ENCODE measurements around the gene MRPL32.
A peak's percentile ranks its signal among the peaks of the same experiment; 100 is the strongest.
"Not testable (repeated sequence)": the region's sequence is repeated elsewhere in the genome, so short reads cannot be mapped to it uniquely, and the experiment has no call there.

The MRPL32 gene

DNA sequence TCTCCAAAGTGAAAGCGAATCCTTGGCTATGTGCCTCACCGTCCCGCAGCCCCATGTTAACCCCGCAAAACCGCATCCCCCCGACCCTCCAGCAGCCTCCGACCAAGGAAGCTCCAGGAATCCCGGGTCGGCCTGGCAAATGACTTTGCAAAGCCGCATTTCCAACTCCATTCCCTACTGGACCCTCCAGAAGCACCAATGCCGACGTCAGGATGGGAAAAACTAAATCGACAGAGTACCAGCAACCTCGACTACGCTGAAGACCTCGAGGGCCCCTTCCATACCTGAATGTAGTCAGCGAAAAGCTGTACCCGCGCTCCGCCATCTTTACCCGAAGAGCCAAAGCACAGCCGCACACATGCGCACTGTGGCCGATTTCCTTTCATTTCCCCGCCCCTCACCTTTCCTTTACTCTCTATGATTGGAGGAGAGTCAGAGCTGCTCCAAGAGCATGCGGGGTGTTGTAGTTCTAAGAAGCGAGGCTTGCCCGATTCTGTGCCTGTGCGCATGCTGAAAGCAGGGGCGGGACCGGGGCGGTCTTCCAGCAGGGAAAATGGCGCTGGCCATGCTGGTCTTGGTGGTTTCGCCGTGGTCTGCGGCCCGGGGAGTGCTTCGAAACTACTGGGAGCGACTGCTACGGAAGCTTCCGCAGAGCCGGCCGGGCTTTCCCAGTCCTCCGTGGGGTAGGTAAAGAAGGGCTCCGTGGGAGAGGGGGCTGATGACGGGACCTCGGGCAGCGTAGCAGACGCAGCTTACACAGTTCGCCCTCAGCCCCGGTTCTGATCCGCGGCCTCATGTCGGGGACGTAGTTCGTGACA, at the start of gene MRPL32, which contains the start of gene PSMA2:
TSS of gene MRPL32 (plus strand) at position 543 of the 818 bp plus-strand sequence. CDS start at position 554, 11 bp downstream.
TSS of gene PSMA2 (minus strand) at position 341 of the 818 bp plus-strand sequence. CDS start at position 325, 16 bp downstream.
- peak; percentile 96 to 99 for DNase-seq

DNA sequence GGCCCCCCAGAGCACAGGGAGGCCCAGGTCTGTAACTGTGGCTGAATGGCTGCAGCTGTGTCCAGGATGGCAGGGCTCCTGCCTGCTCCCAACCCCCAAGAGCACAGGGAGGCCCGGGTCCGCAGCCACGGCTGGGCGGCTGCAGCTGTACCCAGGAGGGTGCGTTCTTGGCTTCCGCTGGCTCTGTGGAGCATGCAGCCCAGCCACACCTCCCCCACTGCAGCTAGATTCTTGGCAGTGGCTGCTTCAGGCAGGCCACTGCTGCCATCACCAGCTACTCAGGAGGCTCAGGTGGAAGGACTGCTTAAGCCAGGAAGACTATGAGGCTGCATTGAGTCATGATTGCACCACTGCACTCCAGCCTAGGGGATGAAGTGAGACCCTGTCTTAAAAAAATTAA, 48.2 kb upstream of the MRPL32 start:
- no peak for DNase-seq

DNA sequence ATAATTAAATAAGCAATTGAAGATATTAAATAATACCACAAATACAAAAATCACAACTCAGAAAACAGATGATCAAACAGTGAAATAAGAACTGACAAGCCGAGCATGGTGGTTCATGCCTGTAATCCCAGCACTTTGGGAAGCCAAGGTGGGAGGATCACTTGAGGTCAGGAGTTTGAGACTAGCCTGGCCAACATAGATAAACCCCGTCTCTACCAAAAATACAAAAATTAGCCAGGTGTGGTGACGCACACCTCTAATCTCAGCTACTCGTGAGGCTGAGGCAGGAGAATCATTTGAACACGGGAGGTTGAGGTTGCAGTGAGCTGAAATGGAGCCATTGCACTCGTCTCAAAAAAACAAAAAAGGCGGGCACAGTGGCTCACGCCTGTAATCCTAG, 47.0 kb upstream of the MRPL32 start:
- not testable (repeated sequence) for DNase-seq

DNA sequence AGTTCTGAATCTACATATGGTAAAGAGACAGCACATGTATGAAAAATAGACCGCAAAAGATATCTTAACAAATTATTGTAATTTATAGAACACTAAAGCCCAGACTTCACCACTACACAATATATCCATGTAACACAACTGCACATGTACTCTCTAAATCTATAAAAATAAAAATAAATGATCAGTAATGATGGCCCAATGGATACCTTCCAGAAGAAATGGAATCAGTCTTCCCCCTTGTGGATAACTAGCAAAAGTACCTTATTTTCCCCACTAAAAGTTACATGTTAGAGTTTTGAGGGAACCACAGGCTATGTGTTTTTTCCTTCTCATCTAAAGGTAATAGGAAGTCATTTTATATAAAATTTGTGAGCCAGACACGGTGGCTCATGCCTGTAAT, 46.0 kb upstream of the MRPL32 start:
- no peak for DNase-seq

DNA sequence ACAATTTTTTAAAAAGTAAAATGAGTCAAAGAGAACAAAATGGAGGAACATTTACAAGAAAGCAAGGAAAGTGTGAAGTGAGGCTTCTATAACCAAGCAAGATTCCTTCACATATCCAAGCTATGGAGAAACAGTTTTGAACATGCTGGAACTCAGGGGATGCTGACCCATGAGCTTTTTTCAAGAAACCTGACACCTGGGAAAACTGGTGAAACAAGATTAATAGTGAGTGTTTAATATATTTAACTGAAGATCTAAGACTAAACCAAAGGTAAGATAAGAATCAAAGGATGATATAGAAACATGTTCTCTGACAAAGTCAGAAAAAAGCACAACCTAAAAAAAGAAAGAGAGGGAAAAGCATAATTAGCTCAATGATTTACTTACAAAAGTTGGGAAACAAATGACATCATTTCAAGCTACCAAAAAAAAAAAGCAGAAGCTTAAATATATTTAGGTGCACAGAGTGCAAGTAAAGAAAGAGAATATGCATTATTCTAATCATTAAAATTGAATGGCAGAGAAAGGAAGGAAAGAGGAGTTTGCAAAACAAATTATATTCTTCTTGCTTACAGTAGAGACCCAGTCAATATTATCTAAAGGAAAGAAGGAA, 45.2 kb upstream of the MRPL32 start:
- DNase-seq = no peak

DNA sequence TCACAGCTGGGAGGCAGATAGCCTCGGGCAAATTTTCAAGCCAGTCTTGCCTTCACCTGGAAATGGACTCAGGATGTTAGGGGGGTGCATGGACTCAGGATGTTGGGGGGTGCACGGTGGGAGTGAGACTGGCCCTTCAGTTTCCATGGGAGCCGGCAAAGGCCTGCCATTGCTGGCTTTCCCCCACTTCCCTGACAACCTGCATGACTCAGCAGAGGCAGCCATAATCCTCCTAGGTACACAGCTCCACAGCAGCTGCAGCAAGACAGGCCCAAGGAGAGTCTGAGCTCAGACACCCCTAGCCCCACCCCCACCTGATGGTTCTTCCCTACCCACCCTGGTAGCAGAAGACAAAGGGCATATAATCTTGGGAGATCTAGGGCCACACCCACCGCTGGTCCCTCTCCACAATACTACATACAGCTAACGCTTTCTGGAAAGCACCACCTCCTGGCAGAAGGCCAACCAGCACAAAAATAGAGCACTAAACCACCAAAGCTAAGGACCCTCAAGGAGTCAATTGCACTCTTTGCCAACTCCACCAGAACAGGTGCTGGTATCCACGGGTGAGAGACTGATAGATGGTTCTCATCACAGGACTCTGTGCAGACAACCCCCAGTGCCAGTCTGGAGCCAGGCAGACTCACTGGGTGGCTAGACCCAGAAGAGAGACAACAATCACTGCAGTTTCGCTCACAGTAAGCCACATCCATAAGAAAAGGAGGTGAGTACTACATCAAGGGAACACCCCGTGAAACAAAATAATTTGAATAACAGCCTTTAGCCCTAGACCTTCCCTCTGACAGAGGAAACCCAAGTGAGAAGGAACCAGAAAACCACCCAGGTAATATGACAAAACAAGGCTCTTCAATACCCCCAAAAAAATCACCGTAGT, 38.6 kb upstream of the MRPL32 start:
- no peak for DNase-seq

DNA sequence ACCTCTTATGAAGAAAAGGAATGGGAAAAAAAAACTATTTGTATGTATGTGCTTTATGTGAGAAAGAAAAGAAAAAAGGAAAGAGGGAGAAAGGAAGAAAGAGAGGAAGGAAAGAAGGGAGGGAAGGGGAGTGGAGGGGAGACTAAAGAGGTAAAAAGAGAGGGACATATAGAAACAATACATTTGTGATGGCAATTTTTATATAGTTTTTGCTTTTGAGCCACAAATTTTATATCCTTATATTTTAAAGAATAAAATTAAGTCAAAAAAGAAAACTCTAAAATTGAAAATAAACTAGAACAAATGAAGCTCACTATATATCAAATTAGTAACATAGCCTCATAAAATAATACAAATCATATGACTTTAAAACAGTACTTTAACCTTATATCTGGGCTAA, 31.3 kb upstream of the MRPL32 start:
- no peak for DNase-seq

DNA sequence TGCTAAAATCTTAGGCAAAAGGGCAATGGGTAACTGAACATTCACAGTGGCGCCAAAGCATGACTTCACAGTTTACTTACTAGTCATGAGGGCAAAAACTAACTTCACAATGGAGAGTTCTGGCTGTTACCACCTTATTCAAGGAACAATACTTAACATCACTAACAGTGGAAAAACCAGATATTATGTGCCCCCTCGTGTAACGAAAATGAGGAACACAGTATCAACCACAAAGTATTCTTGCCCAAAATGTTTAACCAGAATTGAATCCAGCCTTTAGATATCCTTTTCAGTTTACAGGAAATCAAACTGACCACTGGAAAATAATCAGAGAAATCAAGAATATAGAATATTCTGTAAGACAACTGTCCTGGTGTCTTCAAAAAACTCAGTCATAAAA, 29.8 kb upstream of the MRPL32 start:
- no peak for DNase-seq

DNA sequence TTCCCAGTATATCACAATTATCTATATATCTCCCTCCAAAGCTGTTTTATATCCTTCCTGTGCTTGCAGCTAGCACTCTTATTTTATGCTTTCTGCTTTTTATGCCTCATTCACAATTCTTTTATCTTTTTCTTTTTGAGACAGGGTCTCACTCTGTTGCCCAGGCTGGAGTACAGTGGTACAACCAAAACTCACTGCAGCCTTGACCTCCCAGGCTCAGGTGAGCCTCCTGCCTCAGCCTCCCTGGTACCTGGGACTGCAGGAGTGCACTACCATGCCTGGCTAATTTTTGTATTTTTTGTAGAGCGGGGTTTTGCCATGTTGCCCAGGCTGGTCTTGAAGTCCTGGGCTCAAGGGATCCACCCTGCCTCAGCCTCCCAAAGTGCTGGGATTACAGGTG, 26.0 kb upstream of the MRPL32 start:
- DNase-seq = no peak

DNA sequence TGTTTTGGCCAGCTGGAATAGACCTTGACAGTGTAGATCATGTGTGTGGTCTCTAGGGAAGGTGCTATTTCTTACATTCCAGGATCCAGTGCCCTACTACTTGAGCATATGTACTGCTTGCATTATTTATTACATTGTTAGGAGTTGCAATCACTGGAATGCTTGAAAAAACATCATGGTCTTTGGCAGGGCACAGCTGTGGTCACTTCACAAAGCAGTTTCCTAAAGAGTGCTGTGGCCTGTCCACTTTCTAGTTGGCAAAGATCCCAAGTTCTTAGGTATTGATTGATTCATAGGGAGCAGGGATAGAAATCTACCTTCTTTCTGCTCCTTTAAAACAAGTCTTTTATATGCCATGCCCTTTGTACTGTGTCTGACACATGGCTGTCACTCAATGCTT, 24.9 kb upstream of the MRPL32 start:
- DNase-seq = no peak

DNA sequence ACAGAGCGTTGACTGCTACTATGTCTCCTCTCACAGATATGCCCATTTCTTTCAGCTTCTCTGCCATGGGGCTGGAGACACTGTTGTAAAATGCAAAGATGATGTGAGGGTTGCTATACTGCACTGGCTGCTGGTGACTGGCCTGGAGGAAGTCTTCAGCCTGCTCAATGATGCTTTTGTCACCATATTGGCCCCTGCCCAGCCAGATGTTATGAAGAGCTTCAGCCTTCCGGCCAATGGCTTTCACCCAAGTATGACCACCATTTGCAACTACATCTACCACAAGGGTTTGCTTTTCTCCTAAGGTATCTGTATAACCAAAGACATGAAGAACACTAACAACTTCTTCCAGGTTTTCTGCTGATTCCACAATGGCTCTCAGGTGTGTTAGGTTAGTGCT, 21.9 kb upstream of the MRPL32 start:
- peak; percentile 19 to 36 for DNase-seq

DNA sequence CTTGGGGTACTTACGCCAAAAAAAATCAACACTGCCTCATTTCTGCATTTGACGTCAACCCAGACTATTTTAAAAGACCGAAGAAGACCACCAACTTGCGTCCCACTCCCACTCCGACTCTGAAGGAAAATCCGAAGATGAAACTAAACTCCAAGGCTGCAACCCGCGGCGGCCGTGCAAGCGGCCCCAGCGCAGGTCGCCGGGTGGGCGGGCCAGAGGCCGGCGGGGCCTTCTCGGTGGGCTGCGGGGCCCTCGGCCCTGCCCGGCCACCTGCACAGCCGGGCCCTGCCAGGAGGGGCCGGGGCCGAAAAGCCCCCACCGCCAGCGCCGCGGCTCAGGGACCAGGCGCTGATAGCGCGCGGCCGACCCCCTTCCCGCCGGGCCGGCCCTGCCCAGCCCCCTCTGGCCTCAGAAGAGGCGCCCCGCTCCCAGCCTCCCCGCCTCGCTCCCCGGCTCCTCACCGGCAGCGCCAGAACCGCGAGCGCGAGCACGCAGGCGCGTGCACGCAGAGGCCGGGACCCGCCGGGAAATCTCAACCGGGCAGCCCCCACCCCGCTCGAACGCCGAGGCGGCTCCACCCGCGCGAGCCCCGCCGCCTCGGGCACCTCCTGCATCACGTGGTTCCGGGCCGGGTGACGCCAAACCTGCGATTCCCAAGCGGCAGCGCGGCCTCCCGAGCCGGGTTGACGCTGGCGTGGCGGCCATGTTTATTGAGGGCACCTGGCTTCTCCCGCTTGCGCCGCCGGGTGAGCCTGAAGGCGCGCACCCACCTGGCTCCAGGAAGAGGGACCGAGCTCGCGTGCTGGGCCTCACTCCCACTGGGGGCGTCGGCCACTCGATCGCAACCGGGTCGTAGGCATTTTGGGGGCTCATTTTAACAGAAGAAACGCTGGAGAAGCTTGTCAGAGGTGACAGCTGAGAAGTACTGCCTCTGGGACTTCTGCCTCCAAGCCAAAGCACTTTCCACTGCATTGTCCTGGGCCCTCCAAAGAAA, 20.4 kb upstream of the MRPL32 start, which contains the start of gene C7orf25:
TSS of gene C7orf25 (minus strand) at position 617 of the 994 bp plus-strand sequence. CDS start 1,170 bp downstream, outside the sequence.
- DNase-seq = peak; percentile 97

DNA sequence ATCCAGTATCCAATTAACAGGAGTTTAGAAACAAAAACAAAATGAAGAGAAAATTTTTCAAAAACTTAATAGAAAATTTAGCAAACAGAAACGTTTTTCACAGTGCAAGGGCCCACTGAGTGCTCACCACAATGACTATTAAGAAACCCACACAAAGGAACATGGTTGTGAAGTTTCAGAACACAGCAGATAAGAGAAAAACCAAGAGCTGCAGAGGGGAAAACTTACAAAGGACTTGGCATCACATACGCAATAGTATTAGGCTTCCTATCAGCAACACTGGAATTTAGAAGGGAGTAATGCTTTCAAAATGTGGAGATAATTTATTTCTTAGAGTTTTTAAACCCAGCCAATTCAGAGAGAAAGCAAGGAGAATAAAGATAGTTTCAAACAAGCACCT, 18.6 kb upstream of the MRPL32 start:
- no peak for DNase-seq

DNA sequence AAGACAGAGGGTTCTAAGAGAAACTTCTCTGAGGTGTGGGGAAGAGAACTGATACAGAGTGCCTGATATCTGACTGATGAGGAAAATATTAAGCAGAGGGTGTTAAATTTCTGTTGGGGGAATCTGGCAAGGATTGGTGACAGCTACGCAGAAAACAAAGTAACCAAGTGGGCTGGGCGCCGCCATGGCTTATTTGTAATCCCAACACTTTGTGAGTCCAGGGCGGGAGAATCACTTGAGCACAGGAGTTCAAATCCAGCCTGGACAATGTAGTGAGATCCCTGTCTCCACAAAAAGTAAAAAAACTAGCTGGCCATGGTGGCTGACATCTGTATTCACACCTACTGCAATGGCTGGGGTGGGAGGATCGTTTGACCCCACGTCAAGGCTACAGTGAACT, 18.2 kb upstream of the MRPL32 start:
- DNase-seq = no peak

DNA sequence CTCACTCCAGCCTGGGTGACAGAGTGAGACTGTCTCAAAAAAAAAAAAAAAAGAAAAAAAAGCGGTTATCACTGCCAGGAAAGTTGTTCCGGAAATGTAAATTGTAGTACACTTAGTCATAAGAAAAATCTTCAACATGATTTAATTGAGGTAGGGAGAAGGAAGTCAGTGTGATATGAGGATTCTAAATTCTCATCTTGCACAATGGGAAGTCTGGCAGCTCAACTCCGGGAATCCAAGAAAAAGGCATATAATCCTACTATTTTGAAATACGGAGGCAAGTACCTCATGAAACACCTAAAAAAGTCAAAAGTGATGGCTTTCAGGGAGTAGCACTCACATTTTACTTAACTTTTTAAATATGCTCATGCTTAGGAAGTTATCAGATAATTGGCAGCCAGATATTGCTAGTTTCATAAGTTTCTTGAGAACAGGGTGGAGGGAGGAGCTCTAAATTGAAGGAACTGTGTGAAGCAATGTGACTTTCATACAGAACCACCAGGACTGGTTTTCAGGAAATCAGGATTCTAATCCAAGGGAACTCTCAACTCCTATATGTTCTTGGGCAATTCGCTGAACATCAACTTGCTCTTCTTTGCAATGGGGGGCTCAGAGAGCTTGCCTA, 17.6 kb upstream of the MRPL32 start:
- DNase-seq = no peak

DNA sequence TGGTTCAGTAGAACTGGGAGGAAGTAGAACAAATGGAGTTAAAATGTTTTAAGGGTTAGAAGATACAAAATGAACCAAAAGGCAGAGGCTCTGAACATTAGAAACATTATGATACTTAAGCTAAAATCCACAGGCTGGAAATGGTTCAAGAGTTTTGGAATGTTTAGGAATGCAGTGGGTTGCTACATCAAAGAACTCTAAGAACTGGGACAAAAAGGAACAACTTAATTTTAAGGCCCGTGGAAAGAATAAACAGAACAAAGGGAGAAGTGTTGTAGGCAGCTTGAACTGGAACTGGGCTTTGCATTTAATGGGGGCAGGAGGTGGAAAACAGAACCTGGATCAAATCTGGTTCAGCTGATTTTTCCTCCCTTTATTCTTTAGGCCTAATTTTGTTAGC, 16.8 kb upstream of the MRPL32 start:
- no peak for DNase-seq

DNA sequence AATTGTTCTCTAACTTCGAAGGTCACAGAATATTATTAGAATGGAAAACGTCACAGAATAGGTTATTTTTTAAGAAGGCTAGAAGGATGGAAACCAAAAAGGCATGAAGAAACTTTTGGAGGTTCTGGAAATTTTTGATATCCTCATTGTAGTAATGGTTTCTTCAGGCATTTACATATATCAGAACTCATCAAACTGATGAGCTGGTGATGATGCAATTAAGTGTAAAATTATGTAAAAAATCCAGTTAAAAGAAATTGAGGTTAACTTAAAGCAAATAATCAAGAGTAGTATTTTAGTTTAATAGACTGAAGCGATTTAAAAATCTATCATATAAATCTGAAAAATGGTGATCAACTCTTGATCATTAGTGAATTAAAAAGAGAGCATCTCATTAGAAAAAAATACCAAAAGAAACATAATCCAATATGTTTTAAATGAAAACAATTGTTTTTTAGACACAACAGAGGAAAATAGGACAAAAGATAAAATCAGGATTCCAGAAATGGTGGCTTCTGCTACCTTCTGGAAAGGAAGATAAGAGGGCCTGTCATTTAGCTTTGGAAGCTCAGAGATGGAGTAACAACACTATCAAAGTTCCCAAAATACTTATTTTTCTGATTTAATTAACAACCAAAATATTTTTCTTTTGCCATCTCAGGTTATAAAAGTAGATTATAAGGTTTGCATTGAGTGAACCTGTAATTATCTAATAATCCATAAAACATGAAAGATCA, 10.0 kb upstream of the MRPL32 start:
- DNase-seq = no peak

DNA sequence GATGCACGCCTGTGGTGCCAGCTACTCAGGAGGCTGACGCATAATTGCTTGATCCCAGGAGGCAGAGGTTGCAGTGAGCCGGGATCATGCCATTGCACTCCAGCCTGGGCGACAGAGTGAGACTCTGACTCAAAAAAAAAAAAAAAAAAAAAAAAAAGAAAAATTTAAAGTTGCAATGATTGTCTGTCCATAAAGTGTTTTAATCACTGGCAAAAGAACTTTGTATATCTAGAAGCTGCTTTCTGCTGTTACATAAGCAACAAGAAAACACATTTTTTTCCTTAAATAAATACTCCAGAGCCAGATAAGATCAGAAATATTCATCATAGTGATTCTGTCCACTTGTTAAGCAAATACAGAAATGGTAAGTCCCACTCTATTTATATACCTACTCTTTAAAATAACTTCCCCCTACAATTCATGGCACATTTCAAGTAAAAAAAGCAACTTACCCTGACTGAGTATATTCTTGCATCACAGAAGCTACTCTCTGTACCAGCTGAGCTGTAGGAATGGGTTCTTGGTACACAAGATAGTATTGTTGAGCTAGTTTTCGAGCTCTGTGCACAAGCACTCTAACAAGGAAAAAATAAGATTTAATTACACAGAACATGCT, 7.8 kb upstream of the MRPL32 start:
- DNase-seq = no peak

DNA sequence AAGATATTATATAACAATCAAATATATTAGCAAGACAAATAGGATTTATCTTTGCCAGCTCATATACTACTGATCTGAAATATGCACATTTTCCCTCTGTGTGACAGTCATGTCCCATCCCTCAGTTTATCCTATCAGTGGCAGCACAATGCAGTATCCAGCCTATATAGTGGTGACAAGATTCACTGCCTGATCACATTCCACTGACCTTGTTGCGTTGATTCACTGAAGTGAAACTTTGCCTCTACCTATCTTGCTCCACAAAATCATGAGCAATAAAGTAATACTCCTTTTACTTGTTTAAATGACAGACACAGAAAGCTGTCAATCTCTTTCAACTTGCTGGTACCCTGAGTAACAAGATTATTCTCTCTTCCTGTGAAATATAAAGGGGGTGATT, 6.5 kb upstream of the MRPL32 start:
- no peak for DNase-seq

DNA sequence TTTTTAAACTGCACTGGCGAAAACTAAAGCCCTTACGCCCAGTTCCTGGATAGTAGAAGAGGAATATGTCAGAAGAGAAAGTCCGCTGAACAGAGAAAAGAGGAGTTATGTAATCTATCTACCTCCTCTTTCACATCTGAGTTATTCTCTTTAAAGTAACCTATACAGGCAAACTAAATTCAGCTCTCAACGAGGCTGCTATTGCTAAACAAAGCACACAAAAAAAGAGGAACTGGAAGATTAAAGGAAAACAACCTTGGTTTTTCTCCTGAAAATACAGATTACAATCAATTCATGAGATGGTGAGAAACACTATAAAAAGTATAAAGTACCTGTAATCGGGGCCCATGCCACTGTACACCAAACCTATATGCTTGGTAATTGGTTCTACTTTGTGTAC, 6.0 kb upstream of the MRPL32 start:
- DNase-seq = no peak

Measured in hippocampal formation (tissue), 2 donors.